ENCODE data around the gene NPHS1. TPM values are rescaled to one million over a fixed set of nuclear protein-coding genes. Genes with fewer than 3 reads are reported as not detected.

NPHS1 gene
- total and polyA plus RNA-seq, 2 of the 8 experiments (the other 6 are each of a cell fraction or from before 2014, with no cell fraction given): 1.3 to 1.4 TPM

- TF ChIP-seq SIX5 (IDR thresholded peaks at IDR 0.05; ENCODE audit: low read depth, low read length) (no peak), SUZ12 (IDR thresholded peaks at IDR 0.05; ENCODE audit: low read length) (no peak), HDAC2 (IDR thresholded peaks at IDR 0.05; ENCODE audit: borderline replicate concordance in 1 of 2, low read depth in 2 of 2, low read length in 2 of 2) (no peak), YY1 (IDR thresholded peaks at IDR 0.05; ENCODE audit: low read depth, low read length) (no peak), POLR2AphosphoS5 (IDR thresholded peaks at IDR 0.05; ENCODE audit: low read depth, low read length) (no peak)
Measured at GRCh38 chr19:35801828-35802227, 50.5 kb downstream of the NPHS1 start (continued).
